KMS-11 (cell line): Measurements from ENCODE around the gene PPP1R13B.

Source experiments
- H2AFZ ChIP-seq: fragments of 200-600 bp; sonication (generic); 2 replicates; pipeline ENCODE4 v1.6.1; 2016; ENCODE audit warnings: antibody characterized with exemption, mixed run types, low read depth
- H3K27ac ChIP-seq: fragments of 200-600 bp; sonication (generic); 2 replicates; pipeline ENCODE4 v1.6.1; 2016; ENCODE audit warnings: mild to moderate bottlenecking, mixed run types
- H3K27me3 ChIP-seq: fragments of 200-600 bp; sonication (generic); 2 replicates; pipeline ENCODE4 v1.6.1; 2017; ENCODE audit warnings: mild to moderate bottlenecking, low read depth, mixed run types, moderate library complexity; ENCODE audit not compliant: insufficient read depth
- H3K36me3 ChIP-seq: fragments of 200-600 bp; sonication (generic); 2 replicates; pipeline ENCODE4 v1.6.1; 2017; ENCODE audit warnings: mild to moderate bottlenecking, mixed run types; ENCODE audit not compliant: insufficient read depth
- H3K4me1 ChIP-seq: fragments of 200-600 bp; sonication (generic); 2 replicates; pipeline ENCODE4 v1.6.1; 2016; ENCODE audit warnings: mild to moderate bottlenecking, low read depth, mixed run types; ENCODE audit not compliant: poor library complexity, severe bottlenecking
- H3K4me2 ChIP-seq: fragments of 200-600 bp; sonication (generic); 2 replicates; pipeline ENCODE4 v1.7.0; 2016; ENCODE audit warnings: mild to moderate bottlenecking, mixed run types
- H3K4me3 ChIP-seq: fragments of 200-600 bp; sonication (generic); IDR thresholded peaks from 2 replicates; pipeline ENCODE4 v1.6.1; 2017; ENCODE audit warnings: low read depth, low read length, mixed read lengths; ENCODE audit not compliant: insufficient read depth
- H3K79me2 ChIP-seq: fragments of 200-600 bp; sonication (generic); 2 replicates; pipeline ENCODE4 v1.6.1; 2016; ENCODE audit warnings: low read depth, mixed run types; ENCODE audit not compliant: insufficient read depth
- H3K9ac ChIP-seq: fragments of 200-600 bp; sonication (generic); 2 replicates; pipeline ENCODE4 v1.6.1; 2016; ENCODE audit warnings: mild to moderate bottlenecking, mixed run types
- H4K20me1 ChIP-seq: fragments of 200-600 bp; sonication (generic); 2 replicates; pipeline ENCODE4 v1.6.1; 2016; ENCODE audit warnings: mild to moderate bottlenecking, mixed run types; ENCODE audit not compliant: insufficient read depth
- CTCF ChIP-seq: fragments of 200-600 bp; sonication (generic); conservative IDR thresholded peaks from 2 replicates; pipeline ENCODE4 v1.6.1; 2017; ENCODE audit warnings: low read depth, mild to moderate bottlenecking, antibody characterized with exemption, low read length, moderate library complexity, mixed read lengths

Gene PPP1R13B

DNA sequence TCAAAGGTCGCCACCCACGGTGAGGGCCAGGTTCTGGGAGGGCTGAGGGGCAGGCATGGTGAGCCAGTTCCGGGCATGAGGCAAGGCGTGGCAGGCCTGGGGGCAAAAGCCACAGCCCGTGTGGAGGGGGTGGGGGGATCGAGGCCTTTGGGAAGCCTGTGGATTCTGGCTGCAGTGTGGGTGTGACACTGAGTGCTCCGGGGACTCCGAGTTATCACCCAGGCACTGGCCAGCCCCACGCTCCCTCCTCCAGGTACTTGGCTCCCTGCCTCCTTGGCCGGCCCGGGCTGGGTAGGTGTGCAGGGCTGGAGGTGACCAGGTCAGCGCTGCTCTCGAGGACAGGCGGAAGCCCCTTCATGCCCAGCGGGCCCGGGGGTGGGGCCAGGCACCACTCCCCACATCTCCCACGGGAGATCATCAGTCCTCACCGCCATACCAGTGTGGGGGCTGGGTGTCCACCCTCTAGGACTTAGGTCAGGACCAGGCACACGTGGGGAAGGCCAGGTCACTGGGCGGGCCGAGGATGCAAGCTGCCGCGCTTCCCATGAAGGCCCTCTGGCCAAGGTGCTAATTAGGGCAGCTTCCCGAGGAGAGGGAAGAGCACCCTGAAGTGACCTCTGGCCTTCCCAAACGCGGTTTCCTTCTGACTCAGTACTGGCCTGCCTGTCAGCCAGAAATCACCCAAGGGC is 46.8 kb upstream of the PPP1R13B start:
- no peak overlapping the region for H3K9ac ChIP-seq

GRCh38 chr14:103892247-103892646 is 44.9 kb upstream of the PPP1R13B start:
- Histone ChIP-seq H3K4me3 (no peak overlapping the region), H3K4me1 (no peaks in the 10 kb centered on the region), H3K4me2 (no peak overlapping the region), H3K79me2 (no peaks in the 10 kb centered on the region), H3K9ac (no peak overlapping the region), H3K27ac (no peak overlapping the region), H4K20me1 (no peaks in the 10 kb centered on the region), H2AFZ (no peak overlapping the region), H3K27me3 (no peaks in the 10 kb centered on the region), H3K36me3 (no peaks in the 10 kb centered on the region)
- TF ChIP-seq CTCF: no peak

More for the DNA sequence above, 46.8 kb upstream of the PPP1R13B start:
- H4K20me1 ChIP-seq: no peaks in the 10 kb centered on the region
- no peak overlapping the region for H3K4me3 ChIP-seq
- no peak overlapping the region for H3K4me2 ChIP-seq
- no peak for TF ChIP-seq CTCF
- no peaks in the 10 kb centered on the region for H3K36me3 ChIP-seq
- H3K4me1 ChIP-seq: no peaks in the 10 kb centered on the region
- no peaks in the 10 kb centered on the region for H3K79me2 ChIP-seq
- H3K27ac ChIP-seq: no peak overlapping the region
- no peak overlapping the region for H2AFZ ChIP-seq
- H3K27me3 ChIP-seq: no peaks in the 10 kb centered on the region

GRCh38 chr14:103891667-103892215 is 44.4 kb upstream of the PPP1R13B start:
- H3K4me3 ChIP-seq: no peak overlapping the region
- no peaks in the 10 kb centered on the region for H3K79me2 ChIP-seq
- no peak overlapping the region for H3K9ac ChIP-seq
- H2AFZ ChIP-seq: no peak overlapping the region
- no peaks in the 10 kb centered on the region for H3K36me3 ChIP-seq
- H3K4me1 ChIP-seq: no peaks in the 10 kb centered on the region
- H3K4me2 ChIP-seq: no peak overlapping the region
- no peaks in the 10 kb centered on the region for H4K20me1 ChIP-seq
- TF ChIP-seq CTCF: no peak
- H3K27ac ChIP-seq: no peak overlapping the region
- H3K27me3 ChIP-seq: no peaks in the 10 kb centered on the region

GRCh38 chr14:103890821-103891666 is 43.7 kb upstream of the PPP1R13B start:
- no peaks in the 10 kb centered on the region for H3K36me3 ChIP-seq
- no peak for TF ChIP-seq CTCF
- no peaks in the 10 kb centered on the region for H3K79me2 ChIP-seq
- H3K27me3 ChIP-seq: no peaks in the 10 kb centered on the region
- H3K27ac ChIP-seq: no peak overlapping the region
- no peak overlapping the region for H2AFZ ChIP-seq
- no peaks in the 10 kb centered on the region for H4K20me1 ChIP-seq
- no peaks in the 10 kb centered on the region for H3K4me1 ChIP-seq
- no peak overlapping the region for H3K9ac ChIP-seq
- H3K4me3 ChIP-seq: no peak overlapping the region
- H3K4me2 ChIP-seq: no peak overlapping the region
